ENCODE results near the gene CAP2. TPM values are rescaled to one million over a fixed set of nuclear protein-coding genes. Genes with fewer than 3 reads are reported as not detected.

Gene CAP2
- total RNA-seq, 4 donors from 2014 or later = 3.2 to 16.2 (median 10.6) TPM

GRCh38 chr6:17454316-17455005, 61.1 kb downstream of the CAP2 start:
- Histone ChIP-seq H3K4me3 (replicated peaks in 1 of 3) (no peak overlapping the region), H3K9me3 (no peaks in the 10 kb centered on the region)
- intact Hi-C loops (cut with DNase I) = no loop called here

GRCh38 chr6:17455919-17456318, 62.5 kb downstream of the CAP2 start:
- H3K27me3 ChIP-seq = no peaks in the 10 kb centered on the region
- H3K4me1 ChIP-seq = peaks cover 13 to 14% of the 10 kb centered on the region in 2 donors
- no peaks in the 10 kb centered on the region for H3K36me3 ChIP-seq
- no peak for TF ChIP-seq POLR2A (IDR thresholded peaks at IDR 0.05)
- TF ChIP-seq CTCF (IDR thresholded peaks at IDR 0.05) = no peak
- intact Hi-C loops (cut with DNase I) = no loop called here
- DNase-seq = no peak
- no peaks in the 10 kb centered on the region for H3K9me3 ChIP-seq
- WGBS, 2 donors = 93 to 94% methylated on average over 7 of the region's 7 CpGs
- H3K4me3 ChIP-seq (replicated peaks in 1 of 3) = no peak overlapping the region
- H3K27ac ChIP-seq = no peak overlapping the region

More at GRCh38 chr6:17454316-17455005, 61.1 kb downstream of the CAP2 start:
- WGBS, 2 donors = 42% methylated on average over 7 of the region's 7 CpGs
- Histone ChIP-seq H3K36me3 (no peaks in the 10 kb centered on the region), H3K4me1 (peaks cover 18 to 19% of the 10 kb centered on the region in 2 donors), H3K27ac (peak overlapping the region; percentile 26 to 68 (median 45)), H3K27me3 (no peaks in the 10 kb centered on the region)
- DNase-seq = peak in 1 of 2 donors; percentile 21
- TF ChIP-seq CTCF (IDR thresholded peaks at IDR 0.05) (no peak), POLR2A (IDR thresholded peaks at IDR 0.05) (no peak)

- DNase-seq = no peak
- Histone ChIP-seq H3K9me3 (no peaks in the 10 kb centered on the region), H3K36me3 (no peaks in the 10 kb centered on the region), H3K4me1 (peaks cover 12 to 13% of the 10 kb centered on the region in 2 donors), H3K4me3 (replicated peaks in 1 of 3) (no peak overlapping the region), H3K27me3 (no peaks in the 10 kb centered on the region), H3K27ac (no peak overlapping the region)
- intact Hi-C loops (cut with DNase I) = no loop called here
- 90 to 92% methylated on average over 3 of the region's 3 CpGs for WGBS, 2 donors
- no peak for TF ChIP-seq POLR2A (IDR thresholded peaks at IDR 0.05)
- TF ChIP-seq CTCF (IDR thresholded peaks at IDR 0.05) = no peak
Measured at GRCh38 chr6:17456711-17457110, 63.3 kb downstream of the CAP2 start.

- intact Hi-C loops (cut with DNase I) = no loop called here
- no peak for DNase-seq
- TF ChIP-seq CTCF (IDR thresholded peaks at IDR 0.05) (no peak), POLR2A (IDR thresholded peaks at IDR 0.05) (no peak)
- no peak overlapping the region for H3K4me3 ChIP-seq (replicated peaks in 1 of 3)
- H3K27me3 ChIP-seq = no peaks in the 10 kb centered on the region
- no peaks in the 10 kb centered on the region for H3K36me3 ChIP-seq
- 93 to 95% methylated on average over 4 of the region's 4 CpGs for WGBS, 2 donors
- H3K27ac ChIP-seq = no peak overlapping the region
- H3K4me1 ChIP-seq = peaks cover 12 to 13% of the 10 kb centered on the region in 2 donors
- no peaks in the 10 kb centered on the region for H3K9me3 ChIP-seq
Measured at GRCh38 chr6:17457405-17457804, 64.0 kb downstream of the CAP2 start.

GRCh38 chr6:17457956-17458355, 64.6 kb downstream of the CAP2 start:
- Histone ChIP-seq H3K9me3 (no peaks in the 10 kb centered on the region), H3K4me3 (replicated peaks in 1 of 3) (no peak overlapping the region), H3K4me1 (peaks cover 12 to 13% of the 10 kb centered on the region in 2 donors), H3K36me3 (no peaks in the 10 kb centered on the region), H3K27me3 (no peaks in the 10 kb centered on the region), H3K27ac (no peak overlapping the region)
- TF ChIP-seq CTCF (IDR thresholded peaks at IDR 0.05) (no peak), POLR2A (IDR thresholded peaks at IDR 0.05) (no peak)
- intact Hi-C loops (cut with DNase I) = no loop called here
- no peak for DNase-seq
- 77 to 91% methylated on average over 3 of the region's 3 CpGs for WGBS, 2 donors

All from thyroid gland (tissue), 4 donors.